Epithelial cell of esophagus (primary cell): ENCODE measurements around the gene BCORL1.

ENCODE experiments used
- DNase-seq: peaks from one replicate; pipeline ENCODE4 v3.0.0; 2010; ENCODE audit warnings: low read depth
- H3K4me3 ChIP-seq: 2 replicates; pipeline ENCODE4 v1.5.1; 2011; ENCODE audit warnings: mild to moderate bottlenecking, low read length, control low read depth
- TF ChIP-seq, protein P1 (sequence below): IDR thresholded peaks from 2 replicates; pipeline ENCODE4 v1.5.1; 2011; ENCODE audit warnings: low read depth, mild to moderate bottlenecking, low read length, control low read depth, inconsistent platforms; ENCODE audit not compliant: insufficient read depth; ENCODE audit errors: missing control alignments

BCORL1 gene

GRCh38 chrX:130028196-130028595 lies 45.8 kb downstream of the BCORL1 start:
- H3K4me3 ChIP-seq = no peak overlapping the region
- peak; percentile 53 for DNase-seq
- TF ChIP-seq, protein P1, sequence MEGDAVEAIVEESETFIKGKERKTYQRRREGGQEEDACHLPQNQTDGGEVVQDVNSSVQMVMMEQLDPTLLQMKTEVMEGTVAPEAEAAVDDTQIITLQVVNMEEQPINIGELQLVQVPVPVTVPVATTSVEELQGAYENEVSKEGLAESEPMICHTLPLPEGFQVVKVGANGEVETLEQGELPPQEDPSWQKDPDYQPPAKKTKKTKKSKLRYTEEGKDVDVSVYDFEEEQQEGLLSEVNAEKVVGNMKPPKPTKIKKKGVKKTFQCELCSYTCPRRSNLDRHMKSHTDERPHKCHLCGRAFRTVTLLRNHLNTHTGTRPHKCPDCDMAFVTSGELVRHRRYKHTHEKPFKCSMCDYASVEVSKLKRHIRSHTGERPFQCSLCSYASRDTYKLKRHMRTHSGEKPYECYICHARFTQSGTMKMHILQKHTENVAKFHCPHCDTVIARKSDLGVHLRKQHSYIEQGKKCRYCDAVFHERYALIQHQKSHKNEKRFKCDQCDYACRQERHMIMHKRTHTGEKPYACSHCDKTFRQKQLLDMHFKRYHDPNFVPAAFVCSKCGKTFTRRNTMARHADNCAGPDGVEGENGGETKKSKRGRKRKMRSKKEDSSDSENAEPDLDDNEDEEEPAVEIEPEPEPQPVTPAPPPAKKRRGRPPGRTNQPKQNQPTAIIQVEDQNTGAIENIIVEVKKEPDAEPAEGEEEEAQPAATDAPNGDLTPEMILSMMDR = peak; percentile 74

DNA sequence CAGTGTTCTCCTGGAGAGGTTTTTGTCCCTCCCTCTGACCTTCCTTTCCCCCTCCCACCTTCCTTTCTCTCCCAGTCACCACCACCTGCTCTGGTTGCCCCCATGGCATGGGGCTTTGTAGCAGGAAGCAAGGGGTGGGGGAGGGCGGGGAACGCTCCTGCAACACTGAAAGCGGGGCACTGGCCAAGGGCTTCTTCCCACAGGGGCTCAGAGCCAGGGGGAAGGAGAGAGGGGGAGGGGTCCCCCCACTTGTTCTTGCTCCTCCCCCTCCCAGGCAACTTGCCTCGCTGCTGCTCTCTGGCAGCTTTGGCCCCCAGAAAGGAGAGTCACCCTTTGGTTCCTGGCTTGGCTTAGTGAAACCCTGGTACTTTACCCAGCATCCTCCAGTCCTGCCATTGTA lies 48.4 kb downstream of the BCORL1 start:
- TF ChIP-seq, protein P1 = no peak
- DNase-seq = no peak
- H3K4me3 ChIP-seq = no peak overlapping the region

- DNase-seq = no peak
- H3K4me3 ChIP-seq = no peak overlapping the region
- TF ChIP-seq, protein P1 = no peak
Measured at GRCh38 chrX:130032552-130032951, 50.1 kb downstream of the BCORL1 start.

- no peak for DNase-seq
- no peak overlapping the region for H3K4me3 ChIP-seq
- TF ChIP-seq, protein P1 = no peak
Measured at GRCh38 chrX:130034178-130034577, 51.7 kb downstream of the BCORL1 start.

- no peak overlapping the region for H3K4me3 ChIP-seq
- no peak for DNase-seq
- TF ChIP-seq, protein P1 = no peak
Measured at GRCh38 chrX:130039847-130040246, 57.4 kb downstream of the BCORL1 start.

DNA sequence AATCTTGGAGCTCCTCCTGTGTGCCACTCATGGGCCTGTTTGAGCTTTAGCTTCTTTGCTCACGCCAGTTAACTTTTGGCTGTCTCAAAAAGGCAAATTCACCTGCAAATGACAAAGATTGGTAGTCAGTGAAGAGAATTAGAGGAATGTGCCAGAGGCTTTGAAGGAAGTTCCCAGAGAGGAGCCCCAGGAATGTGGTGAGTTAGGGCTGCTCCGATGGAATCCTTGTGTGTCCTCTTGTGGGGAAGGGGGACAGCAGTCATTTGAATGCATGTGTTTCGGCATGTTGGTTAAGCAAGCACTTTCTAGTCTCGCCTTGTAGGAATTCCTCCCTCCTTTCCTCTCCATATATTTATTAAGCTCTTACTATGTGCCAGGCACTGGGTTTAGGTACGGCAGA lies 65.0 kb downstream of the BCORL1 start:
- TF ChIP-seq, protein P1 = no peak
- no peak for DNase-seq
- no peak overlapping the region for H3K4me3 ChIP-seq

DNA sequence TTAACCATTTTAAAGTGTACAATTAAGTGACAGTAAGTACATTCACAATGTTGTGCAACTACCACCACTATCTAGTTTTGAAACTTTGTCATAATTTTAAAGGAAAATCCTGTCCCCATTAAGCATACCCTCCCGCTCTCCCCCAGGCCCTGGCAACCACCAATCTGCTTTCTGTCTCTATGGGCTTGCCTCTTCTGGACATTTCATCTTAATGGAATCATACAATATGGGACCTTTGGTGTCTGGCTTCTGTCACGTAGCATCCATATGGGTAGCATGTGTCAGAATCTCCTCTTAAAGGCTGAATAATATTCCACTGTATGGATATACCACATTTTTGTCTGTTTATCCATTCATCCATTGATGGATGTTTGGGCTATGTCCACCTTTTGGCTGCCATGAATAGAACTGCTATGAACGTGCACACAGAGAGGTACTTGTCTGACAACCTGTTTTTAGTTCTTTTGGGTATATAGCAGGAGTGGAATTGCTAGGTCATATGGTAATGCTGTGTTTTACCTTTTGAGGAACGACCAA lies 66.3 kb downstream of the BCORL1 start:
- H3K4me3 ChIP-seq = no peak overlapping the region
- TF ChIP-seq, protein P1 = no peak
- no peak for DNase-seq
